ENCODE data around the gene HELZ. TPM values are rescaled to one million over a fixed set of nuclear protein-coding genes. Genes with fewer than 3 reads are reported as not detected.
"Not testable (repeated sequence)": the region's sequence is repeated elsewhere in the genome, so short reads cannot be mapped to it uniquely, and the experiment has no call there.

HELZ gene
- total and polyA plus RNA-seq, 4 donors = 5.5 to 175 (median 27.8) TPM

DNA sequence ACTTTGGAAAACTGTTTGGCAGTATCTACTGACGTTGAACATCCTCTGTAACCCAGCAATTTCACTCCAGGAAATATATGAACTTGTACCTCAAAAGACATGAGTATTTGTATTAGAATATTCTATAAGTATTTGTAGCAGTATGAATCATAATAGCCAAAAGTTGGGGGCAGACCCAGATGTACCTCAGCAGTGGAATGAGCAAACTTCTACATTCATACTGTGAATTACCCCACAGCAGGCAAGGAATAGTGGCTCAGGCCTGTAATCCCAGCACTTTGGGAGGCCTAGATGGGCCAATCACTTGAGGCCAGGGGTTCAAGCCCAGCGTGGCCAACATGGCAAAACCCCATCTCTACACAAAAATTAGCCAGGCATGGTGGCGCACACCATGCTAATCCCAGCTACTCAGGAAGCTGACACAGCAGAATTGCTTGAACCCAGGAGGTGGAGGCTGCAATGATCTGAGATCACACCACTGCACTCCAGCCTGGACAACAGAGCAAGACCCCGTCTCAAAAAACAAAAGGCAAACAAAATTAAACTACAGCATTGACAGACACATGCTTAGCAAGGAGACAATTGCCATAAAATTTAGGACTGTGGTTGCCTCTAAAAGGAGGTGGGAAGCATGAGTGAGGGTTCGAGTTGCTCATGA lies 11.2 kb upstream of the HELZ start:
- Histone ChIP-seq H3K9me3 (ENCODE audit: control insufficient read depth in 4 of 4, insufficient read depth in 3 of 4, low read length in 3 of 4) (no peaks in the 10 kb centered on the region), H3K27ac (ENCODE audit: low read depth in 1 of 2, low read length in 1 of 2) (no peak overlapping the region), H3K36me3 (ENCODE audit: control insufficient read depth in 4 of 4, insufficient read depth in 4 of 4, low read length in 4 of 4) (no peaks in the 10 kb centered on the region), H3K4me1 (ENCODE audit: control insufficient read depth in 5 of 5, insufficient read depth in 5 of 5, low read length in 5 of 5) (peaks cover 0 to 31% (median 9%) of the 10 kb centered on the region in 5 donors), H3K27me3 (ENCODE audit: control insufficient read depth in 3 of 3, insufficient read depth in 3 of 3, low read length in 2 of 3) (no peaks in the 10 kb centered on the region), H3K9ac (ENCODE audit: insufficient read depth in 1 of 2, low read length in 2 of 2) (no peak overlapping the region), H3K4me3 (no peak overlapping the region)
- DNase-seq (no peak), ATAC-seq (ENCODE audit: insufficient read depth, low FRiP score) (no peak)
- TF ChIP-seq, protein P1, sequence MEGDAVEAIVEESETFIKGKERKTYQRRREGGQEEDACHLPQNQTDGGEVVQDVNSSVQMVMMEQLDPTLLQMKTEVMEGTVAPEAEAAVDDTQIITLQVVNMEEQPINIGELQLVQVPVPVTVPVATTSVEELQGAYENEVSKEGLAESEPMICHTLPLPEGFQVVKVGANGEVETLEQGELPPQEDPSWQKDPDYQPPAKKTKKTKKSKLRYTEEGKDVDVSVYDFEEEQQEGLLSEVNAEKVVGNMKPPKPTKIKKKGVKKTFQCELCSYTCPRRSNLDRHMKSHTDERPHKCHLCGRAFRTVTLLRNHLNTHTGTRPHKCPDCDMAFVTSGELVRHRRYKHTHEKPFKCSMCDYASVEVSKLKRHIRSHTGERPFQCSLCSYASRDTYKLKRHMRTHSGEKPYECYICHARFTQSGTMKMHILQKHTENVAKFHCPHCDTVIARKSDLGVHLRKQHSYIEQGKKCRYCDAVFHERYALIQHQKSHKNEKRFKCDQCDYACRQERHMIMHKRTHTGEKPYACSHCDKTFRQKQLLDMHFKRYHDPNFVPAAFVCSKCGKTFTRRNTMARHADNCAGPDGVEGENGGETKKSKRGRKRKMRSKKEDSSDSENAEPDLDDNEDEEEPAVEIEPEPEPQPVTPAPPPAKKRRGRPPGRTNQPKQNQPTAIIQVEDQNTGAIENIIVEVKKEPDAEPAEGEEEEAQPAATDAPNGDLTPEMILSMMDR (IDR thresholded peaks at IDR 0.05; ENCODE audit: control extremely low read depth, extremely low read depth) = no peak
- WGBS, 2 donors = 98% methylated on average over 5 of the region's 5 CpGs

DNA sequence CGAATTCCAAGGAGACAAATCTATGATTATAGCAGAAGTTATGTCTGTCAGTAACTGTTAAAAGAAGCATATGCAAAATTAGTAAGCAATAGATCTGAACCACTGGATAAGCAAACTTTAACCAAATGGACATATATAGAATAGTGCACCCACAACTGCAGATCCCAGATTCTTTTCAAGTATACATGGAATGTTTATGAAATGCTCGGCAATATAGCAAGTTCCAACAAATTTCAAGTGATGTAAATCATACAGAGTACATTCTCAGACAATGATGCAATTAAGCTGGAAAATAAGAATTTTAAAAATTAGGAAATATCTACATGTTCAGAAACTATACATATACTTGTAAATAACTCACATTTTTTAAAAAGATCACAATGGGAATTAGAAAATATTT lies 8.4 kb upstream of the HELZ start:
- DNase-seq = peak in 2 of 3 donors; percentile 28 to 43
- Histone ChIP-seq H3K27ac (ENCODE audit: low read depth in 1 of 2, low read length in 1 of 2) (no peak overlapping the region), H3K27me3 (ENCODE audit: control insufficient read depth in 3 of 3, insufficient read depth in 3 of 3, low read length in 2 of 3) (no peaks in the 10 kb centered on the region), H3K4me3 (no peak overlapping the region), H3K9me3 (ENCODE audit: control insufficient read depth in 4 of 4, insufficient read depth in 3 of 4, low read length in 3 of 4) (no peaks in the 10 kb centered on the region), H3K36me3 (ENCODE audit: control insufficient read depth in 4 of 4, insufficient read depth in 4 of 4, low read length in 4 of 4) (no peaks in the 10 kb centered on the region), H3K4me1 (ENCODE audit: control insufficient read depth in 5 of 5, insufficient read depth in 5 of 5, low read length in 5 of 5) (peaks cover 0 to 9% (median 8%) of the 10 kb centered on the region in 5 donors), H3K9ac (ENCODE audit: insufficient read depth in 1 of 2, low read length in 2 of 2) (no peak overlapping the region)
- ATAC-seq (ENCODE audit: insufficient read depth, low FRiP score) = no peak
- TF ChIP-seq, protein P1 (IDR thresholded peaks at IDR 0.05; ENCODE audit: control extremely low read depth, extremely low read depth) = no peak
- WGBS, 2 donors = 71 to 84% methylated on average over 2 of the region's 2 CpGs

DNA sequence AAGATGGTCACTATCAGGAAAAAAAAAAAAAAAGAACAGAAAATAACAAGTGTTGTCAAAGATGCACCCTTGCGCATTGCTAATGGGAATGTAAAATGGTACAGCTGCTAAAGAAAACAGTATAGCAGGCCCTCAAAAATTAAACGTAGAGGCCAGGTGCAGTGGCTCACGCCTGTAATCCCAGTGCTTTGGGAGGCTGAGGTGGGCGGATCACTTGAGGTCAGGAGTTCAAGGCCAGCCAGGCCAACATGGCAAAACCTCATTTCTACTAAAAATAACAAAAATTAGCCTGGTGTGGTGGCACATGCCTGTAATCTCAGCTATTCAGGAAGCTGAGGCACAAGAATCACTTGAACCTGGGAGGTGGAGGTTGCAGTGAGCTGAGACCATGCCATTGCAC lies 6.6 kb upstream of the HELZ start:
- DNase-seq; H3K27ac ChIP-seq (ENCODE audit: low read depth in 1 of 2, low read length in 1 of 2); H3K4me3 ChIP-seq; H3K9ac ChIP-seq (ENCODE audit: insufficient read depth in 1 of 2, low read length in 2 of 2); H3K36me3 ChIP-seq (ENCODE audit: control insufficient read depth in 4 of 4, insufficient read depth in 4 of 4, low read length in 4 of 4); ATAC-seq (ENCODE audit: insufficient read depth, low FRiP score); H3K4me1 ChIP-seq (ENCODE audit: control insufficient read depth in 5 of 5, insufficient read depth in 5 of 5, low read length in 5 of 5); H3K9me3 ChIP-seq (ENCODE audit: control insufficient read depth in 4 of 4, insufficient read depth in 3 of 4, low read length in 3 of 4); H3K27me3 ChIP-seq (ENCODE audit: control insufficient read depth in 3 of 3, insufficient read depth in 3 of 3, low read length in 2 of 3): not testable (repeated sequence)
- 92 to 93% methylated on average over 4 of the region's 4 CpGs for WGBS, 2 donors

DNA sequence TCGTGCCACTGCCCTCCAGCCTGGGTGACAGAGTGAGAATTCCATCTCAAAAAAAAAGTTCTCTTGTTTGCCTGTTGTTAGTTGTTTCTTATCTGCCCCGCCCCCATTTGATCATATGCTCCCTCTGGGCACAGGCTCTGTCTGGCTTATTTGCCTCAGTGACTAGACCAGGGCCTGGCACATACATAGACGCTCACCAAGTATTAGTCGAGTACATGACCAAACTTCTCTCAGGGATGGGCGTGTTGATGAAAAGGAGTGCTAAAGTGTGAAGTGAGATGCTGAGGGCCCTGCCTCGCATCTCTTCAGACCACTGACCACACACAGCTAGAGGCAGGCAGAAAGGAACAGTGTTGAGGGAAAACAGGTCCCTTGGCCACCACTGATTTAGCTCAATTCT lies 3.3 kb upstream of the HELZ start:
- TF ChIP-seq, protein P1 (IDR thresholded peaks at IDR 0.05; ENCODE audit: control extremely low read depth, extremely low read depth) = no peak
- no peak overlapping the region for H3K9ac ChIP-seq (ENCODE audit: insufficient read depth in 1 of 2, low read length in 2 of 2)
- no peaks in the 10 kb centered on the region for H3K9me3 ChIP-seq (ENCODE audit: control insufficient read depth in 4 of 4, insufficient read depth in 3 of 4, low read length in 3 of 4)
- H3K4me1 ChIP-seq (ENCODE audit: control insufficient read depth in 5 of 5, insufficient read depth in 5 of 5, low read length in 5 of 5) = peaks cover 0 to 20% (median 3%) of the 10 kb centered on the region in 5 donors
- DNase-seq = no peak
- no peak overlapping the region for H3K4me3 ChIP-seq
- H3K27me3 ChIP-seq (ENCODE audit: control insufficient read depth in 3 of 3, insufficient read depth in 3 of 3, low read length in 2 of 3) = no peaks in the 10 kb centered on the region
- WGBS, 2 donors = 88 to 95% methylated on average over 6 of the region's 6 CpGs
- H3K36me3 ChIP-seq (ENCODE audit: control insufficient read depth in 4 of 4, insufficient read depth in 4 of 4, low read length in 4 of 4) = no peaks in the 10 kb centered on the region
- H3K27ac ChIP-seq (ENCODE audit: low read depth in 1 of 2, low read length in 1 of 2) = no peak overlapping the region
- ATAC-seq (ENCODE audit: insufficient read depth, low FRiP score) = no peak

Measured in lung (tissue), 12 donors.